ENCODE data around the gene C13orf46.
"Not testable (repeated sequence)": the region's sequence is repeated elsewhere in the genome, so short reads cannot be mapped to it uniquely, and the experiment has no call there.

The C13orf46 gene

GRCh38 chr13:113991676-113992179 is 17.9 kb upstream of the C13orf46 start:
- DNase-seq: no peak

- DNase-seq: no peak
Observed at GRCh38 chr13:113991191-113991669, 17.4 kb upstream of the C13orf46 start.

GRCh38 chr13:113990321-113990837 is 16.5 kb upstream of the C13orf46 start:
- DNase-seq: no peak

GRCh38 chr13:113989585-113990300 is 15.9 kb upstream of the C13orf46 start:
- no peak for DNase-seq

GRCh38 chr13:113988859-113989258 is 15.0 kb upstream of the C13orf46 start:
- DNase-seq: not testable (repeated sequence)

GRCh38 chr13:113982296-113982661 is 8.4 kb upstream of the C13orf46 start:
- no peak for DNase-seq

GRCh38 chr13:113981611-113982295 is 7.9 kb upstream of the C13orf46 start:
- DNase-seq: no peak

- no peak for DNase-seq
Observed at GRCh38 chr13:113981194-113981605, 7.3 kb upstream of the C13orf46 start.

- DNase-seq: no peak
Observed at GRCh38 chr13:113980489-113981064, 6.7 kb upstream of the C13orf46 start.

GRCh38 chr13:113979791-113980471 is 6.1 kb upstream of the C13orf46 start:
- DNase-seq: no peak

GRCh38 chr13:113978741-113979481 is 5.0 kb upstream of the C13orf46 start:
- no peak for DNase-seq

GRCh38 chr13:113977976-113978375 is 4.1 kb upstream of the C13orf46 start:
- DNase-seq: no peak

GRCh38 chr13:113976711-113977684 is 3.1 kb upstream of the C13orf46 start:
- no peak for DNase-seq

- no peak for DNase-seq
Observed at GRCh38 chr13:113975416-113975815, 1.5 kb upstream of the C13orf46 start.

- DNase-seq: no peak
Observed at GRCh38 chr13:113974304-113975281, 717 bp upstream of the C13orf46 start.

GRCh38 chr13:113972451-113973217 is 1.2 kb downstream of the C13orf46 start:
- no peak for DNase-seq

- no peak for DNase-seq
Observed at GRCh38 chr13:113971471-113972231, 2.2 kb downstream of the C13orf46 start.
